ENCODE measurements around the gene IST1. TPM values are rescaled to one million over a fixed set of nuclear protein-coding genes. Genes with fewer than 3 reads are reported as not detected.

Gene IST1
- total and polyA plus RNA-seq, 9 of the 15 experiments (the other 6 are each of a cell fraction or from before 2014, with no cell fraction given): 135 to 334 (median 188) TPM

- FAIRE-seq (no peak), DNase-seq (ENCODE audit: extremely low read depth in 1 of 4, low spot score in 3 of 4) (no peak), ATAC-seq (no peak)
- Histone ChIP-seq H3K4me1 (replicated peaks in 1 of 2; ENCODE audit: control insufficient read depth in 2 of 2, insufficient read depth in 2 of 2, low read length in 2 of 2) (peaks cover 11 to 25% of the 10 kb centered on the region in 2 experiments; a peak in 4 of 5 replicates), H2AFZ (ENCODE audit: low read depth, low read length) (no peak overlapping the region), H3K36me3 (ENCODE audit: control insufficient read depth, insufficient read depth, low read length) (no peaks in the 10 kb centered on the region; the same call in 2 of the 3 replicates), H3K27ac (ENCODE audit: extremely low read depth, low read depth, low read length) (no peak overlapping the region), H3K9me1 (ENCODE audit: control insufficient read depth, insufficient read depth, low read length) (no peaks in the 10 kb centered on the region), H3K4me2 (ENCODE audit: insufficient read depth, low read length) (no peak overlapping the region), H3K4me3 (no peak overlapping the region), H3K9me3 (replicated peaks; ENCODE audit: control insufficient read depth, insufficient read depth, low read depth, low read length) (no peaks in the 10 kb centered on the region), H3K79me2 (ENCODE audit: control insufficient read depth, insufficient read depth, low read length) (no peaks in the 10 kb centered on the region), H3K9ac (ENCODE audit: insufficient read depth in 1 of 2, low read depth in 2 of 2, low read length in 2 of 2) (no peak overlapping the region), H4K20me1 (replicated peaks; ENCODE audit: control insufficient read depth, insufficient read depth, low read length) (peaks cover 7% of the 10 kb centered on the region), H3K27me3 (ENCODE audit: control insufficient read depth in 2 of 2, insufficient read depth in 2 of 2, low read length in 2 of 2) (no peaks in the 10 kb centered on the region)
- no peak for TF ChIP-seq HBP1 (CRISPR knock-in tag; IDR thresholded peaks at IDR 0.05)
- no peak for TF ChIP-seq HNRNPLL (IDR thresholded peaks at IDR 0.05; ENCODE audit: low read depth, low read length, poor library complexity, severe bottlenecking)
- no peak for TF ChIP-seq TOE1 (IDR thresholded peaks at IDR 0.05; ENCODE audit: borderline replicate concordance)
- TF ChIP-seq TOE1 (CRISPR knock-in tag; IDR thresholded peaks at IDR 0.05; ENCODE audit: borderline replicate concordance, low read depth): no peak
- no peak for TF ChIP-seq EP300 (IDR thresholded peaks at IDR 0.05; ENCODE audit: low read length)
- intact Hi-C loops (cut with micrococcal nuclease): no loop called here
- no TSS peak for BruUV-seq (replicated peaks)
- 38% methylated on average over 4 of the region's 4 CpGs for WGBS (ENCODE audit: insufficient coverage, low coverage, missing lambda C conversion rate)
- CTCF ChIA-PET (ENCODE audit: low intra/inter-chr PET ratio): no interaction called here
- POLR2A ChIA-PET: no interaction called here
- in situ Hi-C loops (cut with MboI): no loop called here
These were observed 15.2 kb upstream of the IST1 start for GRCh38 chr16:71880176-71880575.

All from K562 (cell line).